Measurements from ENCODE around the gene ANKRD11. TPM values are rescaled to one million over a fixed set of nuclear protein-coding genes. Genes with fewer than 3 reads are reported as not detected.

ANKRD11 gene
- total RNA-seq, 1 experiment from 2014 or later, result 99.4 TPM

GRCh38 chr16:89531821-89532526, 41.6 kb upstream of the ANKRD11 start:
- BruUV-seq (replicated peaks), result no TSS peak
- no peak overlapping the region for H3K27ac ChIP-seq (ENCODE audit: low read length)
- DNase-seq (ENCODE audit: low read depth, low spot score), result no peak
- intact Hi-C loops (cut with micrococcal nuclease; ENCODE audit: unreplicated experiment) (no loop called here), in situ Hi-C loops (cut with HindIII; ENCODE audit: low pct_unique_long_range_greater_than_20kb, low sequenced_read_pairs) (no loop called here)
- POLR2A ChIA-PET, result no interaction called here
- no peak for TF ChIP-seq TCF7L2 (IDR thresholded peaks at IDR 0.05; ENCODE audit: low read depth, low read length)
- TF ChIP-seq SIN3A (IDR thresholded peaks at IDR 0.05; ENCODE audit: borderline replicate concordance, insufficient read depth, low read depth, low read length), result no peak
- no peak for TF ChIP-seq CTCF (IDR thresholded peaks at IDR 0.05)
- TF ChIP-seq POLR2AphosphoS5 (IDR thresholded peaks at IDR 0.05; ENCODE audit: low read depth, low read length), result no peak
- no peak for TF ChIP-seq REST (IDR thresholded peaks at IDR 0.05; ENCODE audit: insufficient read depth in 1 of 2, low read depth in 2 of 2, low read length in 1 of 2)
- no peak for ATAC-seq
- no peaks in the 10 kb centered on the region for H3K4me1 ChIP-seq (ENCODE audit: control insufficient read depth, insufficient read depth, low read length)
- CTCF ChIA-PET, result no interaction called here
- no peaks in the 10 kb centered on the region for H3K9me3 ChIP-seq (ENCODE audit: control insufficient read depth, insufficient read depth, low read depth, low read length)
- H3K36me3 ChIP-seq (ENCODE audit: control insufficient read depth, insufficient read depth, low read length), result peaks cover 7% of the 10 kb centered on the region
- no peaks in the 10 kb centered on the region for H3K27me3 ChIP-seq (ENCODE audit: control insufficient read depth, insufficient read depth, low read length)
- H3K4me3 ChIP-seq (ENCODE audit: low read depth in 2 of 2, low read length in 2 of 2), result no peak overlapping the region

DNA sequence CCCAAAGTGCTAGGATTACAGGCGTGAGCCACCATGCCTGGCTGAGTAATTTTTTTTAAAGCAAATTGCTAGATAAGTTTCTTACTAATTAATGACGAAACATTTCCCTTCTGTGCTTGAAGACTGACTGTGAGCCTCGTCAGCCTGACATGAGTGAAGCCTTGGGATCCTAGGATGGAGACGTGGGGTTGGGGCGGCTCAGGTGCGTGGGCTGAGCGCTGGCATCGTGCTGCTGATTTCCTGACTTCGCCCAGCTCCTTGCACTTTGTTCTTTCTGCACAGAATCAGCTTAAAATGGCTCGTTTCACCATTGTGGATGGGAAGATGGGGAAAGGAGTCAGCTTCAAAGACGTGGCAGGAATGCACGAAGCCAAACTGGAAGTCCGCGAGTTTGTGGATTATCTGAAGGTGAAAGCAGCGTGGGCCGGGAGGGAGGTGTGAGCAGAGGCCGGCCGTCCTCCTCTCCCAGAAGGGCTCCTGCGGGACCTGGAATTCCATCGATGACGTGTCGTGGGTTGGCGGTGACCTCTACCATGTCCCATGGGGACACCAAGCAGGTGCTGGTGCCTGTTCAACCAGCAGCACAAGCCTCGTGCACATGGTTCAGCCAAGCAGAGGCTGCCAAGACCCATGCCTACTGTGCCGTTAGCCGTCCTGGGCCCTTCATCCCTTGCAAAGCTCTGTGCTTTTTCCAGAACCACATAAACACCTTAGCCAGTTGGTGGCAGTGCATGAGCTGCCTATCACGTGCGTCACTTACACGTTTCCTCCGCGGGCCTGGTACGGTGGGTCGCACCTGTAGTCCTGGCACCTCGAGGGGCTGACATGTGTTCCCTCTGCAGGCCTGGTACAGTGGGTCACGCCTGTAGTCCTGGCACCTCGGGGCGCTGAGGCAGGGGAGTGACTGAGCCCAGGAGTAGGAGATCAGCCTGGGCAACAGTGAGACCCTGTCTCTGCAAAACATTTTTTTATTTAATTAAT, 40.3 kb upstream of the ANKRD11 start:
- CTCF ChIA-PET, result no interaction called here
- no peaks in the 10 kb centered on the region for H3K9me3 ChIP-seq (ENCODE audit: control insufficient read depth, insufficient read depth, low read depth, low read length)
- H3K36me3 ChIP-seq (ENCODE audit: control insufficient read depth, insufficient read depth, low read length), result peaks cover 12% of the 10 kb centered on the region
- DNase-seq (ENCODE audit: low read depth, low spot score), result no peak
- no peaks in the 10 kb centered on the region for H3K27me3 ChIP-seq (ENCODE audit: control insufficient read depth, insufficient read depth, low read length)
- no peaks in the 10 kb centered on the region for H3K4me1 ChIP-seq (ENCODE audit: control insufficient read depth, insufficient read depth, low read length)
- POLR2A ChIA-PET, result no interaction called here
- ATAC-seq, result no peak
- no TSS peak for BruUV-seq (replicated peaks)
- H3K4me3 ChIP-seq (ENCODE audit: low read depth in 2 of 2, low read length in 2 of 2), result no peak overlapping the region
- TF ChIP-seq CTCF (IDR thresholded peaks at IDR 0.05), result no peak
- TF ChIP-seq TCF7L2 (IDR thresholded peaks at IDR 0.05; ENCODE audit: low read depth, low read length), result no peak
- no peak for TF ChIP-seq POLR2AphosphoS5 (IDR thresholded peaks at IDR 0.05; ENCODE audit: low read depth, low read length)
- no peak for TF ChIP-seq REST (IDR thresholded peaks at IDR 0.05; ENCODE audit: insufficient read depth in 1 of 2, low read depth in 2 of 2, low read length in 1 of 2)
- no peak for TF ChIP-seq SIN3A (IDR thresholded peaks at IDR 0.05; ENCODE audit: borderline replicate concordance, insufficient read depth, low read depth, low read length)
- H3K27ac ChIP-seq (ENCODE audit: low read length), result no peak overlapping the region
- intact Hi-C loops (cut with micrococcal nuclease; ENCODE audit: unreplicated experiment), result no loop called here
- in situ Hi-C loops (cut with HindIII; ENCODE audit: low pct_unique_long_range_greater_than_20kb, low sequenced_read_pairs), result no loop called here

All from Panc1 (cell line).